Measurements from ENCODE around the gene NAPSA. TPM values are rescaled to one million over a fixed set of nuclear protein-coding genes. Genes with fewer than 3 reads are reported as not detected.

The NAPSA gene
- polyA plus RNA-seq, 1 donor from 2014 or later = not detected

DNA sequence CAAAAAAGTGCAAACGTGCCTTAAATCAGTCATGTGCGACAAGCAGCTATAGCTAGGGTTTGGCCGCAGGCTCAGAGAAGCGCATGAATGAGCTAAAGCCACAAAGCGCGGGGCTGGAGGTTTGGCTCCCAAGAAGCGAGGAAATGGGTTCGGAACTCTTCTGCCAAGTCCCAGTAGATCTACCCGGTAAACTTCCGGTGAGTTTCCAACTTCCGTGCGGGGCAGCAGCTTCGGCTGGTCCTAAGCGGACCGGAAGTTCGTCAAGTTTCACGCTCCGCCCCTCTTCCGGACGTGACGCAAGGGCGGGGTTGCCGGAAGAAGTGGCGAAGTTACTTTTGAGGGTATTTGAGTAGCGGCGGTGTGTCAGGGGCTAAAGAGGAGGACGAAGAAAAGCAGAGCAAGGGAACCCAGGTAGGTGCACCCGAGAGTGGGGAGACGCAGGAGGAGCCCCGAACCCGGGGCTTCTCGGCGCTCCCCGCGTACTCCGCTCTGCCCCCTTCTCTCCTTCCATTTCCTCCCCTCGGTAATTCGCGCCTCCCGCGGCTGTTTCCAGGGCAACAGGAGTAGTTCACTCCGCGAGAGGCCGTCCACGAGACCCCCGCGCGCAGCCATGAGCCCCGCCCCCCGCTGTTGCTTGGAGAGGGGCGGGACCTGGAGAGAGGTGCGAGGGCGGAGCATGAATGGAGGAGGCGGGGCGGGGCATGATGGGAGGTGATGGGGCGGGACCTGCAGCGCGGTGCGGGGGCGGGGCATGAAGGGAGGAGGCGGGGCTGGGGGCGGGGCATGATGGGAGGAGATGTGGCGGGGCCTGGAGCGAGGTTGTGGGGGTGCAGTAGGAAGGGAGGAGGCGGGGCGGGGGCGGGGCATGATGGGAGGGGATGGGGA, 11.0 kb upstream of the NAPSA start, which contains the start of gene NR1H2:
NR1H2 (plus strand) TSS at position 292 of the 885 bp plus-strand sequence. CDS start 1,149 bp downstream, outside the sequence.
- Histone ChIP-seq H3K27me3 (ENCODE audit: insufficient read depth, low read depth, low read length) (no peaks in the 10 kb centered on the region), H3K27ac (ENCODE audit: low read length) (peak within 1 kb of the TSS; percentile 84), H3K9me2 (ENCODE audit: insufficient read depth, low read length) (no peaks in the 10 kb centered on the region), H3K36me3 (ENCODE audit: insufficient read depth, low read length) (no peaks in the 10 kb centered on the region), H3K4me2 (ENCODE audit: low read length) (peak within 1 kb of the TSS; percentile 74), H3K79me2 (replicated peaks; ENCODE audit: insufficient read depth, low read length) (no peaks in the 10 kb centered on the region), H3K4me3 (ENCODE audit: low read length) (peak within 1 kb of the TSS; percentile 84), H3K9ac (ENCODE audit: low read length) (peak within 1 kb of the TSS; percentile 66), H4K20me1 (ENCODE audit: insufficient read depth) (no peaks in the 10 kb centered on the region), H3K9me3 (ENCODE audit: low read length) (no peaks in the 10 kb centered on the region), H2AFZ (ENCODE audit: low read depth, low read length) (peak within 1 kb of the TSS; percentile 92), H3F3A (ENCODE audit: insufficient read depth, low read length, poor library complexity, severe bottlenecking) (no peaks in the 10 kb centered on the region)
- TF ChIP-seq RAD21 (conservative IDR thresholded peaks at IDR 0.05) (peak; percentile 39), EP300 (conservative IDR thresholded peaks at IDR 0.05; ENCODE audit: poor library complexity, severe bottlenecking) (peak; percentile 70), POLR2AphosphoS5 (IDR thresholded peaks at IDR 0.05) (peak; percentile 58), EZH2 (IDR thresholded peaks at IDR 0.05; ENCODE audit: borderline replicate concordance, insufficient read depth, low read length, poor library complexity, severe bottlenecking) (no peak), TAF1 (IDR thresholded peaks at IDR 0.05; ENCODE audit: low read depth) (no peak), MXI1 (conservative IDR thresholded peaks at IDR 0.05; ENCODE audit: poor library complexity, severe bottlenecking) (peak; percentile 89), SMC3 (conservative IDR thresholded peaks at IDR 0.05; ENCODE audit: poor library complexity) (peak; percentile 44), REST (IDR thresholded peaks at IDR 0.05; ENCODE audit: borderline replicate concordance) (peak; percentile 52)
- TF ChIP-seq, protein P1, sequence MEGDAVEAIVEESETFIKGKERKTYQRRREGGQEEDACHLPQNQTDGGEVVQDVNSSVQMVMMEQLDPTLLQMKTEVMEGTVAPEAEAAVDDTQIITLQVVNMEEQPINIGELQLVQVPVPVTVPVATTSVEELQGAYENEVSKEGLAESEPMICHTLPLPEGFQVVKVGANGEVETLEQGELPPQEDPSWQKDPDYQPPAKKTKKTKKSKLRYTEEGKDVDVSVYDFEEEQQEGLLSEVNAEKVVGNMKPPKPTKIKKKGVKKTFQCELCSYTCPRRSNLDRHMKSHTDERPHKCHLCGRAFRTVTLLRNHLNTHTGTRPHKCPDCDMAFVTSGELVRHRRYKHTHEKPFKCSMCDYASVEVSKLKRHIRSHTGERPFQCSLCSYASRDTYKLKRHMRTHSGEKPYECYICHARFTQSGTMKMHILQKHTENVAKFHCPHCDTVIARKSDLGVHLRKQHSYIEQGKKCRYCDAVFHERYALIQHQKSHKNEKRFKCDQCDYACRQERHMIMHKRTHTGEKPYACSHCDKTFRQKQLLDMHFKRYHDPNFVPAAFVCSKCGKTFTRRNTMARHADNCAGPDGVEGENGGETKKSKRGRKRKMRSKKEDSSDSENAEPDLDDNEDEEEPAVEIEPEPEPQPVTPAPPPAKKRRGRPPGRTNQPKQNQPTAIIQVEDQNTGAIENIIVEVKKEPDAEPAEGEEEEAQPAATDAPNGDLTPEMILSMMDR (IDR thresholded peaks at IDR 0.05; ENCODE audit: poor library complexity, severe bottlenecking) = peak; percentile 35

- Histone ChIP-seq H3F3A (ENCODE audit: insufficient read depth, low read length, poor library complexity, severe bottlenecking) (no peaks in the 10 kb centered on the region), H3K9me3 (ENCODE audit: low read length) (no peaks in the 10 kb centered on the region), H3K9ac (ENCODE audit: low read length) (no peak overlapping the region), H3K27ac (ENCODE audit: low read length) (no peak overlapping the region), H3K36me3 (ENCODE audit: insufficient read depth, low read length) (no peaks in the 10 kb centered on the region), H3K9me2 (ENCODE audit: insufficient read depth, low read length) (no peaks in the 10 kb centered on the region), H3K27me3 (ENCODE audit: insufficient read depth, low read depth, low read length) (no peaks in the 10 kb centered on the region), H2AFZ (ENCODE audit: low read depth, low read length) (no peak overlapping the region), H4K20me1 (ENCODE audit: insufficient read depth) (no peaks in the 10 kb centered on the region), H3K79me2 (replicated peaks; ENCODE audit: insufficient read depth, low read length) (no peaks in the 10 kb centered on the region), H3K4me2 (ENCODE audit: low read length) (no peak overlapping the region), H3K4me3 (ENCODE audit: low read length) (no peak overlapping the region)
- TF ChIP-seq EZH2 (IDR thresholded peaks at IDR 0.05; ENCODE audit: borderline replicate concordance, insufficient read depth, low read length, poor library complexity, severe bottlenecking) = no peak
- TF ChIP-seq REST (IDR thresholded peaks at IDR 0.05; ENCODE audit: borderline replicate concordance) = no peak
- TF ChIP-seq RAD21 (conservative IDR thresholded peaks at IDR 0.05) = no peak
Measured at GRCh38 chr19:50371914-50372475, 6.6 kb upstream of the NAPSA start.
